Nucleus accumbens (tissue), 56 donors: ENCODE measurements around the gene COL27A1.

Source experiments
- DNase-seq, 56 donors: peaks; one replicate each; lab custom pipeline; 2025; lab: John Stamatoyannopoulos, UW

Gene COL27A1

GRCh38 chr9:114236391-114237138 is 81.2 kb downstream of the COL27A1 start:
- DNase-seq = no peak

DNA sequence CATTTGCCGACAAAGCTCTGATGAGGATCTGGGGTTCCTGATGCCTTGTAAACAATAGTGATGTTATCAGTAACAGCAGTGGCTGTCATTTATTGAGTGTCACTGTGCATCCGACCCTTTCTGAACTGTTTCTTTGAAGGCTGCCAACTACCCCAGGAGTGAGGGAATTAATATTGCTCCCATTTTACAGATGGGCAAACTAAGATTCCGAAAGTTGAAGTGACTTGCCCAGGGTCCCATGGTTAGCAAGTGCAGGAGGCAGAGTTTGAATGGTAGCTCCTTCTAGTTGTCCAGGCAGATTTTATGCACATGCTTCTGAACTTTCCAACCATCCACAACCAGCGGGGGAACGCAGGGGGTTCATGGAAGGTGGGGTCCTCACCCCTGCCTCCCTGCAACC is 81.9 kb downstream of the COL27A1 start:
- no peak for DNase-seq

GRCh38 chr9:114237781-114238180 is 82.4 kb downstream of the COL27A1 start:
- DNase-seq = no peak

GRCh38 chr9:114238472-114238871 is 83.1 kb downstream of the COL27A1 start:
- no peak for DNase-seq

- DNase-seq = peak in 14 of 56 donors; percentile 8 to 41 (median 14)
Observed at GRCh38 chr9:114238891-114239875, 83.8 kb downstream of the COL27A1 start.

GRCh38 chr9:114240216-114240615 is 84.9 kb downstream of the COL27A1 start:
- DNase-seq = no peak

GRCh38 chr9:114240647-114241558 is 85.6 kb downstream of the COL27A1 start:
- DNase-seq = peak in 4 of 56 donors; percentile 10 to 51 (median 21)

GRCh38 chr9:114242837-114243236 is 87.5 kb downstream of the COL27A1 start:
- DNase-seq = no peak

DNA sequence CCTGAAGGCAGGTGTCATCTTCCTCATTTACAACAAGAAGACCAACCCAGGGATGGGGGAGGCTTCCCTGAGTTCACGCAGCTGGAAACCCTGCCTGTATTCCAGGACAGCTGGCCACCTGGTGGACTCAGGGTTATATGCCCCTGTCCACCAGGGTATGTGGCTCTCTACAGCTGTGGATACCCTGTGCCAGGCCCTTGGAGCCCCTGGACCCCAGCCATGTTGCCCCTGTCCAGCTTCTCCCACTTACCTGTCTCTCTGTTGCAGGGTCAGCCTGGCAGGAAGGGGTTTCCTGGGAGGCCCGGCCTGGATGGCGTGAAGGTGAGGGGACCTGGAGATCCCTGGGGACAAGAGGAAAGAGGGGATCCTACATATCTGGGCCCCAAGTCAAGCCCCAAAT is 87.9 kb downstream of the COL27A1 start:
- no peak for DNase-seq

DNA sequence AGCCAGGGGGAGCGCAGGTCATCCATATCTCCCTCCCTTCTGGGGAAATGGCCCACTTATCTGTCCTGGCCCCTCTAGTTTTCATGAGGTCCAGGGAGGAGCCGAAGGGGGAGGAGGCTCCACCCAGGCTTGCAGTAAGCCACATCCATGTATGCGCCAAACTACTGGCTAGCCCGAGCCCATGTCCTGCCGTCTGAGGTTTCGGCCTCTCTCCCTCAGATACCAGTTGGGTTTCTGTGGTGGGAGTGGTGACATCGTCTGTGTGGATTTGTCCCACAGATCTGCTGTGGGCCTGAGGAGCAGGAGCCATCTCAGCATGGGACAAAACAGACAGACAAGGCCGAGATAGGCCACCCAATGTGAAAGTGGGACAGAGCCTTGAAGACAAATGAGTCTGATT is 89.2 kb downstream of the COL27A1 start:
- DNase-seq = no peak

- no peak for DNase-seq
Observed at GRCh38 chr9:114246558-114246957, 91.2 kb downstream of the COL27A1 start.

- no peak for DNase-seq
Observed at GRCh38 chr9:114247077-114247476, 91.7 kb downstream of the COL27A1 start.

DNA sequence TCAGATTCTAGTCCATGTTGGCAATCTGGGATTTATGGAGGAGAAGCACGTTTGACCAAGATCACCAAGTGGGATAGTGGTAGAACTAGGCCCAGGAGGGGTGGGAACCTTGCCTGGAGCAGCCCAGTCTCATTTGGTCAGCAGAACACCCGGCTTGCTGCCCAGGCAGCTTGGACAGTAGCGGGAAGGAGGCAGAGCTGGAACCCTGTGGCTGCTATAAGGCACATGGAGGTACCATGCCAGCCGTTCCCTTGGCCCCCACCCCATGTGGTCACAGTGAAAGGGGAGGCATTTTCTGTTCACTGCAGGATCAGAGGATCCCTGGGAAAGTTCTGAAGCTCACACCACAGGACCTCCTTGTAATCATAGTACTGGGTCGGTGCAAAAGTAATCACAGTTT is 92.2 kb downstream of the COL27A1 start:
- peak in 1 of 56 donors; percentile 6 for DNase-seq

GRCh38 chr9:114248299-114248707 is 93.0 kb downstream of the COL27A1 start:
- peak in 7 of 56 donors; percentile 3 to 59 (median 20) for DNase-seq

GRCh38 chr9:114249424-114250234 is 94.3 kb downstream of the COL27A1 start:
- DNase-seq = peak in 1 of 56 donors; percentile 41

DNA sequence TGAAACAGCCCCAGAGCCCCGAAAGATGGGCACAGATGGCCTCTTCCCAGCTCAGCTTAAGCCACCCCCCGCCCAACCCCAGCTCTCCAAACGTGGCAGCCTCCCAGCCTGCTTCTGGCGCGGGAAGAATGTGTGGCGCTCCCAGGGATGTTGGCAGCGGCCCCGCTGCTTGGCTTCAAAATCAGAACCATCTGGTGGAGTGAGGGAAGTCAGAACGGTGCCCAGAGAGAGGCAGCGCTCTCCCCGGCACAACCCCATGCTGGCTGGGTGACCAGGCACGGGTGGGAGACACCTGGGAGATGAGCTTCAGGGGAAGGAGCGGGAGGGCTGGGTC is 94.9 kb downstream of the COL27A1 start:
- peak in 54 of 56 donors; percentile 28 to 89 (median 72) for DNase-seq

DNA sequence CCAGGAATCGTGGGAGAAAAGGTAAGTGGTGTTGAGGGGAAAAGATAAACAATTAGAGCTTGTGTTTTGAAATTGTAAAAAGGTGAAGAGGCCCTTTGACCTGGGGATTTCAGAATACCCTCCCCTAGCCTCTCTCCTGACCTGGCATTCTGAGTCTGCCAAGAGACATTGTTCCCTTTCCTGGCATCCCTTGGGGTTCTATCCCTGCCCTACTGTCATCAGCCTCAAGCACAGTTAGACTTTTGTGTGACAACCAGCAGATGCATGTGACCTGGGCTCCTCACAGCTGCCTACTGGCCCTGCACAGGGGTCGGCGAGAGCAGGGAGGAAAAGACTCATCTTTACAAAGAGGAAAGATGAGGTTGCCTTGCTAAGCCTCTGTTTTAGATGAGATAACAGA is 95.3 kb downstream of the COL27A1 start:
- DNase-seq = peak in 1 of 56 donors; percentile 28

- no peak for DNase-seq
Observed at GRCh38 chr9:114252394-114252793, 97.1 kb downstream of the COL27A1 start.

- no peak for DNase-seq
Observed at GRCh38 chr9:114256827-114257328, 101.5 kb downstream of the COL27A1 start.
